Stimulated activated effector memory CD8-positive, alpha-beta T cell treated with anti-CD3 and anti-CD28 coated beads, Interleukin-12 subunit alpha, Interleukin-12 subunit beta, amount 100 ng/mL, for 72 hours (primary cell): ENCODE results near the gene RUNX1.

Experiments
- ATAC-seq: fragments of 150-1000 bp; cut with Tn5 transposase; 2 replicates; pipeline ENCODE4 v1.10.0; 2021
- DNase-seq, 2 donors: peaks; one replicate each; pipeline ENCODE4 v3.0.0; 2021 to 2022; ENCODE audit warnings: low spot score in 2 of 2
- H3K27ac Mint-ChIP-seq: one replicate; pipeline ENCODE4 v1.8.0; 2022; ENCODE audit warnings: mild to moderate bottlenecking, mixed read lengths
- H3K36me3 Mint-ChIP-seq: one replicate; pipeline ENCODE4 v1.8.0; 2022; ENCODE audit warnings: mild to moderate bottlenecking, mixed read lengths
- H3K4me1 Mint-ChIP-seq: one replicate; pipeline ENCODE4 v1.8.0; 2022; ENCODE audit warnings: mixed read lengths
- H3K4me3 Mint-ChIP-seq: one replicate; pipeline ENCODE4 v1.8.0; 2022; ENCODE audit warnings: mild to moderate bottlenecking, mixed read lengths
- H3K9me3 Mint-ChIP-seq: one replicate; pipeline ENCODE4 v1.8.0; 2022; ENCODE audit warnings: mixed read lengths

Gene RUNX1

GRCh38 chr21:35048706-35049617 lies at the start of gene RUNX1:
Gene RUNX1, minus strand, starts transcription at chr21:35049302.
- ATAC-seq (peak; percentile 76), DNase-seq (peak; percentile 70 to 92)
- peak within 1 kb of the TSS; percentile 95 for H3K27ac Mint-ChIP-seq
- peaks cover 61% of the 10 kb centered on the region for H3K4me1 Mint-ChIP-seq
- H3K36me3 Mint-ChIP-seq: peaks cover 52% of the 10 kb centered on the region
- no peaks in the 10 kb centered on the region for H3K9me3 Mint-ChIP-seq
- peak within 1 kb of the TSS; percentile 84 for H3K4me3 Mint-ChIP-seq

GRCh38 chr21:35097525-35097924 lies 48.4 kb upstream of the RUNX1 start:
- peak overlapping the region; percentile 10 for H3K27ac Mint-ChIP-seq
- no peak overlapping the region for H3K4me3 Mint-ChIP-seq
- H3K4me1 Mint-ChIP-seq: peaks cover 39% of the 10 kb centered on the region

GRCh38 chr21:35096959-35097358 lies 47.9 kb upstream of the RUNX1 start:
- Mint-ChIP-seq H3K4me1 (peaks cover 41% of the 10 kb centered on the region), H3K27ac (peak overlapping the region; percentile 10), H3K4me3 (peak overlapping the region; percentile 3), H3K9me3 (peaks cover 6% of the 10 kb centered on the region), H3K36me3 (no peaks in the 10 kb centered on the region)
- DNase-seq: peak in 1 of 2 donors; percentile 59
- ATAC-seq: peak; percentile 95

More at GRCh38 chr21:35097525-35097924, 48.4 kb upstream of the RUNX1 start:
- peaks cover 6% of the 10 kb centered on the region for H3K9me3 Mint-ChIP-seq
- no peaks in the 10 kb centered on the region for H3K36me3 Mint-ChIP-seq
- DNase-seq (no peak), ATAC-seq (no peak)

- Mint-ChIP-seq H3K36me3 (no peaks in the 10 kb centered on the region), H3K4me1 (peaks cover 46% of the 10 kb centered on the region), H3K9me3 (peaks cover 6% of the 10 kb centered on the region), H3K4me3 (no peak overlapping the region), H3K27ac (peak overlapping the region; percentile 10)
- ATAC-seq: peak; percentile 58
- peak in 1 of 2 donors; percentile 48 for DNase-seq
Observed at GRCh38 chr21:35095859-35096291, 46.8 kb upstream of the RUNX1 start.

GRCh38 chr21:35093514-35093913 lies 44.4 kb upstream of the RUNX1 start:
- H3K4me3 Mint-ChIP-seq: no peak overlapping the region
- DNase-seq (peak in 1 of 2 donors; percentile 37), ATAC-seq (no peak)
- H3K36me3 Mint-ChIP-seq: no peaks in the 10 kb centered on the region
- peaks cover 52% of the 10 kb centered on the region for H3K4me1 Mint-ChIP-seq
- no peak overlapping the region for H3K27ac Mint-ChIP-seq
- H3K9me3 Mint-ChIP-seq: peaks cover 6% of the 10 kb centered on the region

GRCh38 chr21:35091496-35091895 lies 42.4 kb upstream of the RUNX1 start:
- no peak for ATAC-seq

GRCh38 chr21:35090403-35090802 lies 41.3 kb upstream of the RUNX1 start:
- Mint-ChIP-seq H3K36me3 (no peaks in the 10 kb centered on the region), H3K27ac (no peak overlapping the region), H3K9me3 (peaks cover 6% of the 10 kb centered on the region), H3K4me1 (peaks cover 50% of the 10 kb centered on the region), H3K4me3 (no peak overlapping the region)
- ATAC-seq (no peak), DNase-seq (peak in 1 of 2 donors; percentile 44)

More at GRCh38 chr21:35091496-35091895, 42.4 kb upstream of the RUNX1 start:
- peaks cover 6% of the 10 kb centered on the region for H3K9me3 Mint-ChIP-seq
- DNase-seq: peak in 1 of 2 donors; percentile 45
- no peak overlapping the region for H3K4me3 Mint-ChIP-seq
- H3K27ac Mint-ChIP-seq: no peak overlapping the region
- peaks cover 57% of the 10 kb centered on the region for H3K4me1 Mint-ChIP-seq
- H3K36me3 Mint-ChIP-seq: no peaks in the 10 kb centered on the region

GRCh38 chr21:35088319-35088771 lies 39.2 kb upstream of the RUNX1 start:
- H3K4me1 Mint-ChIP-seq: peaks cover 34% of the 10 kb centered on the region

GRCh38 chr21:35086357-35086756 lies 37.3 kb upstream of the RUNX1 start:
- ATAC-seq (no peak), DNase-seq (peak in 1 of 2 donors; percentile 38)
- Mint-ChIP-seq H3K9me3 (peaks cover 3% of the 10 kb centered on the region), H3K4me1 (peaks cover 27% of the 10 kb centered on the region), H3K4me3 (no peak overlapping the region), H3K27ac (no peak overlapping the region), H3K36me3 (no peaks in the 10 kb centered on the region)

More at GRCh38 chr21:35088319-35088771, 39.2 kb upstream of the RUNX1 start:
- Mint-ChIP-seq H3K36me3 (no peaks in the 10 kb centered on the region), H3K4me3 (peak overlapping the region; percentile 14), H3K27ac (peak overlapping the region; percentile 85), H3K9me3 (peaks cover under 1% of the 10 kb centered on the region)
- peak; percentile 8 to 51 for DNase-seq
- peak; percentile 98 for ATAC-seq

- ATAC-seq: no peak
- Mint-ChIP-seq H3K4me3 (no peak overlapping the region), H3K36me3 (no peaks in the 10 kb centered on the region), H3K4me1 (peaks cover 27% of the 10 kb centered on the region), H3K9me3 (peaks cover 3% of the 10 kb centered on the region), H3K27ac (no peak overlapping the region)
- no peak for DNase-seq
Observed at GRCh38 chr21:35084869-35085268, 35.8 kb upstream of the RUNX1 start.

GRCh38 chr21:35083246-35083645 lies 34.1 kb upstream of the RUNX1 start:
- H3K36me3 Mint-ChIP-seq: no peaks in the 10 kb centered on the region
- no peak for ATAC-seq
- DNase-seq: no peak
- H3K4me1 Mint-ChIP-seq: peaks cover 26% of the 10 kb centered on the region
- no peak overlapping the region for H3K4me3 Mint-ChIP-seq
- peaks cover 3% of the 10 kb centered on the region for H3K9me3 Mint-ChIP-seq
- H3K27ac Mint-ChIP-seq: no peak overlapping the region

- Mint-ChIP-seq H3K9me3 (peaks cover 3% of the 10 kb centered on the region), H3K4me1 (peaks cover 18% of the 10 kb centered on the region), H3K27ac (no peak overlapping the region), H3K4me3 (no peak overlapping the region), H3K36me3 (no peaks in the 10 kb centered on the region)
- no peak for DNase-seq
- no peak for ATAC-seq
Observed at GRCh38 chr21:35081861-35082260, 32.8 kb upstream of the RUNX1 start.

- Mint-ChIP-seq H3K4me1 (peaks cover 17% of the 10 kb centered on the region), H3K4me3 (no peak overlapping the region), H3K36me3 (no peaks in the 10 kb centered on the region), H3K9me3 (peaks cover 3% of the 10 kb centered on the region), H3K27ac (no peak overlapping the region)
- ATAC-seq (peak; percentile 19), DNase-seq (no peak)
Observed at GRCh38 chr21:35079181-35079580, 30.1 kb upstream of the RUNX1 start.

GRCh38 chr21:35077975-35078374 lies 28.9 kb upstream of the RUNX1 start:
- Mint-ChIP-seq H3K4me3 (no peak overlapping the region), H3K4me1 (peaks cover 17% of the 10 kb centered on the region), H3K36me3 (no peaks in the 10 kb centered on the region), H3K9me3 (peaks cover 9% of the 10 kb centered on the region), H3K27ac (no peak overlapping the region)
- DNase-seq (no peak), ATAC-seq (peak; percentile 59)

- Mint-ChIP-seq H3K4me1 (peaks cover 17% of the 10 kb centered on the region), H3K4me3 (no peak overlapping the region), H3K9me3 (peaks cover 9% of the 10 kb centered on the region), H3K36me3 (no peaks in the 10 kb centered on the region), H3K27ac (no peak overlapping the region)
- ATAC-seq: no peak
- no peak for DNase-seq
Observed at GRCh38 chr21:35077466-35077865, 28.4 kb upstream of the RUNX1 start.

GRCh38 chr21:35075546-35075945 lies 26.4 kb upstream of the RUNX1 start:
- ATAC-seq (peak; percentile 80), DNase-seq (no peak)
- Mint-ChIP-seq H3K9me3 (peaks cover 6% of the 10 kb centered on the region), H3K27ac (no peak overlapping the region), H3K36me3 (no peaks in the 10 kb centered on the region), H3K4me1 (peaks cover 25% of the 10 kb centered on the region), H3K4me3 (no peak overlapping the region)
